Activated CD4-positive, alpha-beta T cell treated with anti-CD3 and anti-CD28 coated beads, Interleukin-2, amount 10 ng/mL, durations not matched to agents 24 days and 14 days (primary cell): Measurements from ENCODE around the gene CDK1. TPM values are rescaled to one million over a fixed set of nuclear protein-coding genes. Genes with fewer than 3 reads are reported as not detected.

Experiments
- DNase-seq: peaks from one replicate; pipeline ENCODE4 v3.0.0; 2022
- H3K27ac Mint-ChIP-seq: one replicate; pipeline ENCODE4 v1.8.0; 2022; ENCODE audit warnings: mild to moderate bottlenecking, mixed read lengths
- H3K27me3 Mint-ChIP-seq: one replicate; pipeline ENCODE4 v1.8.0; 2022; ENCODE audit warnings: mixed read lengths
- H3K36me3 Mint-ChIP-seq: one replicate; pipeline ENCODE4 v1.8.0; 2022; ENCODE audit warnings: low read depth, mild to moderate bottlenecking, mixed read lengths
- H3K4me1 Mint-ChIP-seq: one replicate; pipeline ENCODE4 v1.8.0; 2021; ENCODE audit warnings: mixed read lengths
- H3K4me3 Mint-ChIP-seq: one replicate; pipeline ENCODE4 v1.8.0; 2022; ENCODE audit warnings: mild to moderate bottlenecking, moderate library complexity, mixed read lengths
- H3K9me3 Mint-ChIP-seq: one replicate; pipeline ENCODE4 v1.8.0; 2021; ENCODE audit warnings: mixed read lengths
- intact Hi-C: fragments of 100-400 bp; cut with micrococcal nuclease; formaldehyde crosslinking; loops from one replicate; pipeline ENCODE4 v1.15.1; 2023
- total RNA-seq: library from RNA; stranded (reverse); gene quantifications from 2 replicates; pipeline ENCODE4 v1.2.3, GENCODE V29; 2022

Gene CDK1
- total RNA-seq, 1 donor from 2014 or later, result 105 TPM

DNA sequence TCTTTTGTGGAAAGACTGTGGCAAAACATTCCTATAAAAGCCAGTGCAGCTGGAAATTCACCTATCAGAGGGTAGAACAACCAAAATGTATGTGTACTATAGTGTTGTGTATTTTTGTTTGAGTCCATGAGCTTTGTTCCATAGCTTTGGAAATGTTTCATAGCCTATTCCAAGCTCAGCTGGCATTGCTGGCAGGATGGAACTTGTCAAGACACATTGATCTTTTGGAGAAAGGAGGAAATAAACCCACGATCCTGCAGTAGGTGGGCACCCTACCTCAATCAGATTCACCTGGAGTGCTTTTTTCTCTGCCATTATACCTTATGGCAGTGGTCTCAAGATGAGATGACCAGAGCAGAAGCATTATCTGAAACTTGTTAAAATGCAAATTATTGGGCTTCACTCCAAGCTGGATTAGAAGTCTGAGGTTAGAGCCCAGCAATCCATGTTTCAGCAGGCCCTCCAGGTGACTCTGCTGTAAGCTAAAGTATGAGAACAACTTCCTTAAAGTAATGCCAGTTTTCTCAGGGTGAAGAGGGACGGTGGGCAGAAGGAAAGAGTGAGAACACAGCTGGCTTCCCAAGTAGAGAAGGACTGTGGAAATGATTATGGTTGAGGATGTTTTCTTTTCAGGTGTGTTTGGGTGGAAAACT is 30.3 kb upstream of the CDK1 start:
- no peak for DNase-seq
- peaks cover 16% of the 10 kb centered on the region for H3K27me3 Mint-ChIP-seq
- peaks cover 4% of the 10 kb centered on the region for H3K4me1 Mint-ChIP-seq
- H3K4me3 Mint-ChIP-seq, result no peak overlapping the region
- H3K9me3 Mint-ChIP-seq, result peaks cover 11% of the 10 kb centered on the region
- H3K27ac Mint-ChIP-seq, result no peak overlapping the region
- no peaks in the 10 kb centered on the region for H3K36me3 Mint-ChIP-seq
- intact Hi-C loops, result no loop called here

- Mint-ChIP-seq H3K9me3 (peaks cover 16% of the 10 kb centered on the region), H3K4me3 (no peak overlapping the region), H3K27me3 (peaks cover 23% of the 10 kb centered on the region), H3K36me3 (no peaks in the 10 kb centered on the region), H3K27ac (no peak overlapping the region), H3K4me1 (peaks cover 6% of the 10 kb centered on the region)
- intact Hi-C loops, result no loop called here
- DNase-seq, result no peak
Observed at GRCh38 chr10:60753152-60753551, 25.1 kb upstream of the CDK1 start.

DNA sequence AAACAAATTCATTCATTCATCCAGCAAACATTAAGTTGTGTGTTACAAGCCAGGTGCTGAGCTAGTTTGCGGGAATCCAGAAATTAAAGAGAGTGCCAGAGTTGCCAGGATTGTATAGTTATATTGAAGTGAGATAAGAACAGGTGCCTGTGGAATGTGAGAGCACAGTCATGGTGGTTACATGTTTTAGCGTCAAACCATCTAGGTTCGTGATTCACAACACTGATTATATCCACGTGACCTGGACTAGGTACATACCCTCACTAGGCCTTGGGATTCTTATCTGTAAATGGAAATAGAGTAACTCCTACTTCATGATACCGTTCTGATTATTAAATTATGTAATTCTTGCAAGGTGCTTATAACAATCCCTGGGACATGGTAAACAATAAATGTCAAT is 24.5 kb upstream of the CDK1 start:
- Mint-ChIP-seq H3K27me3 (peaks cover 20% of the 10 kb centered on the region), H3K4me1 (peaks cover 6% of the 10 kb centered on the region), H3K9me3 (peaks cover 16% of the 10 kb centered on the region), H3K36me3 (no peaks in the 10 kb centered on the region), H3K4me3 (no peak overlapping the region), H3K27ac (no peak overlapping the region)
- DNase-seq, result no peak
- intact Hi-C loops, result no loop called here

GRCh38 chr10:60757420-60757895 is 20.8 kb upstream of the CDK1 start:
- Mint-ChIP-seq H3K27ac (no peak overlapping the region), H3K9me3 (peaks cover 5% of the 10 kb centered on the region), H3K36me3 (no peaks in the 10 kb centered on the region), H3K4me1 (peaks cover 2% of the 10 kb centered on the region), H3K27me3 (peaks cover 13% of the 10 kb centered on the region), H3K4me3 (no peak overlapping the region)
- intact Hi-C loops, result no loop called here
- no peak for DNase-seq

- H3K27ac Mint-ChIP-seq, result no peak overlapping the region
- intact Hi-C loops, result no loop called here
Observed at GRCh38 chr10:60759181-60759580, 19.1 kb upstream of the CDK1 start.

DNA sequence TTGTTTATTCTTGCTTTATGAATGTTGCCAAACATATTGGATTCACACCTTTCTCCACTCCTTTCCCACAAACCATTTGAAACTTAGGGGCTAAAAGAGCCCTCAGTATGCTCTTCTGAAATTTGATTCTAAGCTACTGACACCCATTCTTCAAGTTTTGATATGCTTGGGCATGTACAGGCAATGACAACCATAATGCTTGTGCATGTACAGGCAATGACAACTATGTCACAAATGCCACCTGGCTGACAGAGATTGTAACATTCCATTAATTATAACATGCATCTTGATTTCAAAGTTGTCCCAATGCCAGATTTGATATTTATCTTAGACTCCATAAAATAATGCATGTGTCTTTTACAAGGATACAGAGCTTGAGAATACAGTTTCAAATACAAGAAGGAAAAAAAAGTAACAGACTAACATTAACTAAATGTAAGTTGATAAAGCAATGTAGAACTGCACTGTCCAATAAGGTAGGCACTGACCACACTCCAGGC is 17.5 kb upstream of the CDK1 start:
- Mint-ChIP-seq H3K36me3 (no peaks in the 10 kb centered on the region), H3K4me1 (peaks cover 2% of the 10 kb centered on the region), H3K27ac (no peak overlapping the region), H3K9me3 (peaks cover 5% of the 10 kb centered on the region), H3K27me3 (peaks cover 9% of the 10 kb centered on the region), H3K4me3 (no peak overlapping the region)
- no peak for DNase-seq
- intact Hi-C loops, result no loop called here

More at GRCh38 chr10:60759181-60759580, 19.1 kb upstream of the CDK1 start:
- H3K36me3 Mint-ChIP-seq, result no peaks in the 10 kb centered on the region
- H3K9me3 Mint-ChIP-seq, result peaks cover 5% of the 10 kb centered on the region
- no peak for DNase-seq
- H3K27me3 Mint-ChIP-seq, result peaks cover 11% of the 10 kb centered on the region
- no peak overlapping the region for H3K4me3 Mint-ChIP-seq
- H3K4me1 Mint-ChIP-seq, result peaks cover 2% of the 10 kb centered on the region

GRCh38 chr10:60762554-60762953 is 15.7 kb upstream of the CDK1 start:
- H3K27ac Mint-ChIP-seq, result no peak overlapping the region
- intact Hi-C loops, result no loop called here
- DNase-seq, result no peak

GRCh38 chr10:60767424-60767823 is 10.9 kb upstream of the CDK1 start:
- Mint-ChIP-seq H3K36me3 (no peaks in the 10 kb centered on the region), H3K4me3 (no peak overlapping the region), H3K27ac (no peak overlapping the region), H3K27me3 (peaks cover 5% of the 10 kb centered on the region), H3K4me1 (peaks cover 20% of the 10 kb centered on the region), H3K9me3 (no peaks in the 10 kb centered on the region)
- intact Hi-C loops, result loop anchor here (5.0 kb wide), 3 partner anchors 120 to 320 kb away; no protein-coding TSS in a partner anchor
- no peak for DNase-seq

More at GRCh38 chr10:60762554-60762953, 15.7 kb upstream of the CDK1 start:
- no peaks in the 10 kb centered on the region for H3K9me3 Mint-ChIP-seq
- H3K4me3 Mint-ChIP-seq, result no peak overlapping the region
- no peaks in the 10 kb centered on the region for H3K36me3 Mint-ChIP-seq
- peaks cover 8% of the 10 kb centered on the region for H3K4me1 Mint-ChIP-seq
- H3K27me3 Mint-ChIP-seq, result peaks cover 3% of the 10 kb centered on the region

DNA sequence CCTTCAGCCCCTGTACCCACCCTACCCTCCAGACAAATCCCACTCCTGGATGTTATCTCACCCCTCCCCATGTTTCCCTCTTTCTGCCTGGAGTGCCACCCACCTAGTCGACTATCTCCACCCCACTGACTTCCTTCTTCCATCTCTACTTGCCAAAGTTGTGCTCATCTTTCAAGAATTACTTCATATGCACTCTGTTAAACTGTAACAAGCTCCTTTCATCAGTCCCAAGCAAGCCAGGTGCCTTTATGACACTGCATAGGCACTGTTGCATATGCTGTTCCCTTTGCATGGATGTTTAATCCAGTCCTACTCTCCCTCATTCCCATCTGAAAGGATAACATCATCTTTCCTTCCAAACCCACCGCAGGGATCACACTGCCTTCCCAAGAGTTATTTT is 8.9 kb upstream of the CDK1 start:
- Mint-ChIP-seq H3K36me3 (no peaks in the 10 kb centered on the region), H3K27me3 (peaks cover 5% of the 10 kb centered on the region), H3K9me3 (no peaks in the 10 kb centered on the region), H3K27ac (no peak overlapping the region), H3K4me1 (peaks cover 20% of the 10 kb centered on the region), H3K4me3 (no peak overlapping the region)
- intact Hi-C loops, result loop anchor here (5.0 kb wide), 3 partner anchors 122 to 322 kb away; no protein-coding TSS in a partner anchor
- no peak for DNase-seq

- H3K27me3 Mint-ChIP-seq, result peaks cover 2% of the 10 kb centered on the region
- H3K4me3 Mint-ChIP-seq, result peak overlapping the region; percentile 99
- peaks cover 30% of the 10 kb centered on the region for H3K4me1 Mint-ChIP-seq
- H3K36me3 Mint-ChIP-seq, result peaks cover 19% of the 10 kb centered on the region
- no peak for DNase-seq
- no peaks in the 10 kb centered on the region for H3K9me3 Mint-ChIP-seq
- H3K27ac Mint-ChIP-seq, result peak overlapping the region; percentile 99
- intact Hi-C loops, result loop anchor here (1.0 to 10.0 kb wide), 5 partner anchors 45 to 870 kb away; partner anchors contain the start of gene CCDC6
Observed at GRCh38 chr10:60777696-60778213, 523 bp upstream of the CDK1 start.

GRCh38 chr10:60778971-60779796 is 906 bp downstream of the CDK1 start:
- DNase-seq, result no peak
- peak overlapping the region; percentile 99 for H3K4me3 Mint-ChIP-seq
- peaks cover 2% of the 10 kb centered on the region for H3K27me3 Mint-ChIP-seq
- peaks cover 29% of the 10 kb centered on the region for H3K36me3 Mint-ChIP-seq
- no peaks in the 10 kb centered on the region for H3K9me3 Mint-ChIP-seq
- H3K4me1 Mint-ChIP-seq, result peaks cover 40% of the 10 kb centered on the region
- H3K27ac Mint-ChIP-seq, result peak overlapping the region; percentile 99
- intact Hi-C loops, result loop anchor here (1.0 to 10.0 kb wide), 5 partner anchors 47 to 872 kb away; partner anchors contain the start of gene CCDC6

DNA sequence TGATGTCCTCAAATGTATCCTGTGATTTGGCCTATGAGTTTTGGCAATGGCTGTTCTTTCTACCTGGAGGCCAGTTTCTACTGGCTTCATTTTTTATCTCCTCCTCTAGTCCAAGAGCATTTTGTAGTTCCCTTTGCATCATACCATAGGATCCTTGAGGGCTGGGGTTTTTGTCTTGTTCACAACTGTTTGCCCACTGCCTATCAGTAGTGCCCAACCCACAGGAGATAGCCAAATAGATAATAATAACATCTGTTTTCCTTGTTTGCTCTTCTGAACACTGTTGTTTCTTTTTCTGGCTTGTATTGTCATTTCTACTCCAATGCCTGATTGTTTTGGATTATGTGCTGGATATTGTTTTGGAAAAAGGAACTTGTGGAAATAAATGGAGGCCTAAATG is 3.4 kb downstream of the CDK1 start:
- H3K4me3 Mint-ChIP-seq, result peak overlapping the region; percentile 82
- H3K27me3 Mint-ChIP-seq, result peaks cover 2% of the 10 kb centered on the region
- H3K27ac Mint-ChIP-seq, result peak overlapping the region; percentile 72
- H3K9me3 Mint-ChIP-seq, result no peaks in the 10 kb centered on the region
- intact Hi-C loops, result no loop called here
- H3K4me1 Mint-ChIP-seq, result peaks cover 60% of the 10 kb centered on the region
- DNase-seq, result no peak
- peaks cover 49% of the 10 kb centered on the region for H3K36me3 Mint-ChIP-seq

- Mint-ChIP-seq H3K27me3 (no peaks in the 10 kb centered on the region), H3K27ac (peak overlapping the region; percentile 8), H3K36me3 (peaks cover 69% of the 10 kb centered on the region), H3K4me1 (peaks cover 74% of the 10 kb centered on the region), H3K4me3 (no peak overlapping the region), H3K9me3 (no peaks in the 10 kb centered on the region)
- DNase-seq, result no peak
- intact Hi-C loops, result no loop called here
Observed at GRCh38 chr10:60784641-60785040, 6.4 kb downstream of the CDK1 start.

GRCh38 chr10:60788544-60788943 is 10.3 kb downstream of the CDK1 start:
- Mint-ChIP-seq H3K36me3 (peaks cover 78% of the 10 kb centered on the region), H3K9me3 (no peaks in the 10 kb centered on the region), H3K4me1 (peaks cover 74% of the 10 kb centered on the region), H3K27ac (peak overlapping the region; percentile 21), H3K4me3 (peak overlapping the region; percentile 34), H3K27me3 (no peaks in the 10 kb centered on the region)
- no peak for DNase-seq
- intact Hi-C loops, result no loop called here
